ENCODE data around the gene LYST.

Gene LYST

GRCh38 chr1:235671992-235672391 is 194.7 kb downstream of the LYST start:
- H3K4me3 Mint-ChIP-seq = no peak overlapping the region
- H3K27ac Mint-ChIP-seq = no peak overlapping the region
- H3K4me1 Mint-ChIP-seq = no peaks in the 10 kb centered on the region
- H3K27me3 Mint-ChIP-seq (ENCODE audit: low read depth) = no peaks in the 10 kb centered on the region
- H3K9me3 Mint-ChIP-seq = peaks cover 18% of the 10 kb centered on the region
- no peak for TF ChIP-seq CTCF (IDR thresholded peaks at IDR 0.05; ENCODE audit: unreplicated experiment in 3 of 3)
- H3K36me3 Mint-ChIP-seq (ENCODE audit: low read depth) = peaks cover 53% of the 10 kb centered on the region

GRCh38 chr1:235670157-235670776 is 196.4 kb downstream of the LYST start:
- no peak overlapping the region for H3K4me3 Mint-ChIP-seq
- H3K27ac Mint-ChIP-seq = no peak overlapping the region
- no peaks in the 10 kb centered on the region for H3K27me3 Mint-ChIP-seq (ENCODE audit: low read depth)
- peaks cover 38% of the 10 kb centered on the region for H3K36me3 Mint-ChIP-seq (ENCODE audit: low read depth)
- peaks cover 18% of the 10 kb centered on the region for H3K9me3 Mint-ChIP-seq
- no peak for TF ChIP-seq CTCF (IDR thresholded peaks at IDR 0.05; ENCODE audit: unreplicated experiment in 3 of 3)
- H3K4me1 Mint-ChIP-seq = no peaks in the 10 kb centered on the region

- no peak for TF ChIP-seq CTCF (IDR thresholded peaks at IDR 0.05; ENCODE audit: unreplicated experiment in 3 of 3)
- no peak overlapping the region for H3K4me3 Mint-ChIP-seq
- no peak overlapping the region for H3K27ac Mint-ChIP-seq
- H3K36me3 Mint-ChIP-seq (ENCODE audit: low read depth) = peaks cover 31% of the 10 kb centered on the region
- no peaks in the 10 kb centered on the region for H3K4me1 Mint-ChIP-seq
- H3K27me3 Mint-ChIP-seq (ENCODE audit: low read depth) = no peaks in the 10 kb centered on the region
- H3K9me3 Mint-ChIP-seq = peaks cover 18% of the 10 kb centered on the region
Observed at GRCh38 chr1:235669277-235669676, 197.4 kb downstream of the LYST start.

GRCh38 chr1:235663628-235664027 is 203.1 kb downstream of the LYST start:
- Mint-ChIP-seq H3K27ac (no peak overlapping the region), H3K4me3 (no peak overlapping the region), H3K4me1 (no peaks in the 10 kb centered on the region), H3K36me3 (ENCODE audit: low read depth) (peaks cover 4% of the 10 kb centered on the region), H3K9me3 (no peaks in the 10 kb centered on the region), H3K27me3 (ENCODE audit: low read depth) (no peaks in the 10 kb centered on the region)
- no peak for TF ChIP-seq CTCF (IDR thresholded peaks at IDR 0.05; ENCODE audit: unreplicated experiment in 3 of 3)

GRCh38 chr1:235661568-235661967 is 205.1 kb downstream of the LYST start:
- peaks cover 4% of the 10 kb centered on the region for H3K36me3 Mint-ChIP-seq (ENCODE audit: low read depth)
- TF ChIP-seq CTCF (IDR thresholded peaks at IDR 0.05; ENCODE audit: unreplicated experiment in 3 of 3) = no peak

GRCh38 chr1:235659186-235659771 is 207.4 kb downstream of the LYST start:
- Mint-ChIP-seq H3K27ac (no peak overlapping the region), H3K27me3 (ENCODE audit: low read depth) (peaks cover 14% of the 10 kb centered on the region), H3K36me3 (ENCODE audit: low read depth) (peaks cover 4% of the 10 kb centered on the region), H3K4me3 (no peak overlapping the region), H3K9me3 (peaks cover under 1% of the 10 kb centered on the region), H3K4me1 (no peaks in the 10 kb centered on the region)
- TF ChIP-seq CTCF (IDR thresholded peaks at IDR 0.05; ENCODE audit: unreplicated experiment in 3 of 3) = no peak

More at GRCh38 chr1:235661568-235661967, 205.1 kb downstream of the LYST start:
- no peak overlapping the region for H3K4me3 Mint-ChIP-seq
- no peaks in the 10 kb centered on the region for H3K4me1 Mint-ChIP-seq
- H3K27ac Mint-ChIP-seq = no peak overlapping the region
- no peaks in the 10 kb centered on the region for H3K9me3 Mint-ChIP-seq
- H3K27me3 Mint-ChIP-seq (ENCODE audit: low read depth) = no peaks in the 10 kb centered on the region

All from nephron (organoid).